Heart right ventricle (tissue), 16 donors: ENCODE measurements around the gene GSTA2. TPM values are rescaled to one million over a fixed set of nuclear protein-coding genes. Genes with fewer than 3 reads are reported as not detected.

Source experiments
- ATAC-seq, 8 donors: fragments of 200-7000 bp; cut with Tn5 transposase; one replicate each; pipeline ENCODE4 v1.9.1; 2020; ENCODE audit warnings: mild to moderate bottlenecking in 8 of 8, moderate library complexity in 8 of 8, moderate number of reproducible peaks in 1 of 8
- DNase-seq, 2 donors: peaks; one replicate each; pipeline ENCODE4 v3.0.0-alpha.2; 2020
- H3K27ac ChIP-seq, 10 donors: fragments of 200-600 bp; sonication (generic) in 2 of 10; one replicate each; pipeline versions ENCODE4 v1.5.0 to v1.8.0; 2020 to 2022; ENCODE audit warnings: mild to moderate bottlenecking in 3 of 10
- H3K27me3 ChIP-seq, 7 donors: fragments of 200-600 bp; one replicate each; pipeline ENCODE4 v1.8.0; 2021 to 2022; ENCODE audit warnings: mild to moderate bottlenecking in 2 of 7
- H3K36me3 ChIP-seq, 9 donors: fragments of 200-600 bp; sonication (generic) in 1 of 9; one replicate each; pipeline versions ENCODE4 v1.5.0 to v1.8.0; 2020 to 2022; ENCODE audit warnings: mild to moderate bottlenecking in 2 of 9
- H3K4me1 ChIP-seq, 9 donors: fragments of 200-600 bp; sonication (generic) in 1 of 9; one replicate each; pipeline versions ENCODE4 v1.5.0 to v1.8.0; 2020 to 2022; ENCODE audit warnings: mild to moderate bottlenecking in 4 of 9
- H3K4me3 ChIP-seq, 10 donors: fragments of 200-600 bp; sonication (generic) in 2 of 10; one replicate each; pipeline versions ENCODE4 v1.5.0 to v1.8.0; 2020 to 2022; ENCODE audit warnings: mild to moderate bottlenecking in 7 of 10, moderate library complexity in 2 of 10
- H3K9me3 ChIP-seq, 11 donors: fragments of 200-600 bp in 10 of 11; sonication (generic) in 2 of 11; one replicate each; pipeline versions ENCODE4 v1.5.0 to v1.8.0; 2013 to 2022; ENCODE audit warnings: mild to moderate bottlenecking in 2 of 11, control low read depth in 1 of 11, moderate library complexity in 1 of 11
- WGBS, 2 donors: extraction: QIAGEN DNeasy Blood & Tissue Kit; methylation state at CpG; one replicate each; pipeline ENCODE4 v1.1.7; 2013; ENCODE audit warnings: inconsistent platforms in 1 of 2; 5-methylcytosine and 5-hydroxymethylcytosine counted together
- intact Hi-C, 10 donors: fragments of 100-400 bp; cut with DNase I; formaldehyde crosslinking; loops; one replicate each; pipeline versions ENCODE4 v1.11.1 to v1.14.2; 2022
- polyA plus RNA-seq, 2 donors: library from polyadenylated mRNA; stranded (reverse); fragments of 200-250 nt; gene quantifications; one replicate each; pipeline ENCODE4 v1.2.3, GENCODE V29; 2013
- total RNA-seq, 10 donors: library from RNA; stranded (reverse); fragmentation: NEBNext Ultra II Directional in 3 of 10; extraction: Animal tissue kit (Norgen Biotek cat#: 25700) in 3 of 10; gene quantifications; one replicate each; pipeline versions ENCODE4 v1.2.1 to v1.2.4, GENCODE V29; 2021 to 2023
- TF ChIP-seq, protein P1 (sequence below), 9 donors: fragments of 200-600 bp; sonication (generic) in 2 of 9; IDR thresholded peaks; one replicate each; pipeline versions ENCODE4 v1.5.0 to v1.8.0; 2021 to 2022; ENCODE audit warnings: antibody characterized with exemption in 9 of 9, mild to moderate bottlenecking in 5 of 9, moderate library complexity in 1 of 9
- donor health status: Arrhythmogenic right ventricular cardiomyopathy.
- donor health status: ischemic (EF 13 %, LVEDD 7.1; RV severe dilation, severe dysfunction).
- donor health status: healthy with polysubstance abuse.
- donor health status: DM: no; HTN: yes; CAD: no.
- donor health status: DM: no; HTN: no; CAD: no.
- donor health status: ischemic (EF 25% LVEDD 6.9; RV normal size, moderate dysfunction).
- donor health status: ischemic (EF 25% LVEDD 5.7; RV mildly dilated, moderate dysfunction).
- donor health status: healthy.
- donor health status: DM: yes; HTN: yes; CAD: no.
- donor health status: Ischemic cardiomyopathy.
- donor health status: ischemic (EF 35%, LVEDD 5.7; RV mildly dilated, moderate dysfunction).
- donor health status: nonischemic (EF 11% LVEDD 7.7; RV severe dilation, severe dysfunction).
- donor health status: DM: yes; HTN: yes; CAD: no.
- donor health status: PGD.
- donor health status: ischemic (EF 29% LVEDD 5.4; RV normal size, mild dysfunction).
- donor health status: nonischemic (EF 23%, LVEDD 6.1; RV moderate dilation, normal function).

The GSTA2 gene
- total and polyA plus RNA-seq, 12 donors: not detected

GRCh38 chr6:52735071-52735470, 28.2 kb downstream of the GSTA2 start:
- ATAC-seq: no peak
- WGBS, 2 donors: 87 to 91% methylated on average over 6 of the region's 6 CpGs
- no peaks in the 10 kb centered on the region for H3K36me3 ChIP-seq
- no peaks in the 10 kb centered on the region for H3K27me3 ChIP-seq
- TF ChIP-seq, protein P1, sequence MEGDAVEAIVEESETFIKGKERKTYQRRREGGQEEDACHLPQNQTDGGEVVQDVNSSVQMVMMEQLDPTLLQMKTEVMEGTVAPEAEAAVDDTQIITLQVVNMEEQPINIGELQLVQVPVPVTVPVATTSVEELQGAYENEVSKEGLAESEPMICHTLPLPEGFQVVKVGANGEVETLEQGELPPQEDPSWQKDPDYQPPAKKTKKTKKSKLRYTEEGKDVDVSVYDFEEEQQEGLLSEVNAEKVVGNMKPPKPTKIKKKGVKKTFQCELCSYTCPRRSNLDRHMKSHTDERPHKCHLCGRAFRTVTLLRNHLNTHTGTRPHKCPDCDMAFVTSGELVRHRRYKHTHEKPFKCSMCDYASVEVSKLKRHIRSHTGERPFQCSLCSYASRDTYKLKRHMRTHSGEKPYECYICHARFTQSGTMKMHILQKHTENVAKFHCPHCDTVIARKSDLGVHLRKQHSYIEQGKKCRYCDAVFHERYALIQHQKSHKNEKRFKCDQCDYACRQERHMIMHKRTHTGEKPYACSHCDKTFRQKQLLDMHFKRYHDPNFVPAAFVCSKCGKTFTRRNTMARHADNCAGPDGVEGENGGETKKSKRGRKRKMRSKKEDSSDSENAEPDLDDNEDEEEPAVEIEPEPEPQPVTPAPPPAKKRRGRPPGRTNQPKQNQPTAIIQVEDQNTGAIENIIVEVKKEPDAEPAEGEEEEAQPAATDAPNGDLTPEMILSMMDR (IDR thresholded peaks at IDR 0.05): no peak
- intact Hi-C loops: no loop called here
- no peak overlapping the region for H3K27ac ChIP-seq
- H3K4me3 ChIP-seq: no peak overlapping the region
- H3K9me3 ChIP-seq: peaks cover 0 to 7% (median 0%) of the 10 kb centered on the region in 11 donors
- no peaks in the 10 kb centered on the region for H3K4me1 ChIP-seq
- no peak for DNase-seq

- DNase-seq: no peak
- H3K4me1 ChIP-seq: no peaks in the 10 kb centered on the region
- no peak overlapping the region for H3K27ac ChIP-seq
- H3K4me3 ChIP-seq: no peak overlapping the region
- H3K27me3 ChIP-seq: no peaks in the 10 kb centered on the region
- no peak for ATAC-seq
- intact Hi-C loops: no loop called here
- WGBS, 2 donors: 84 to 95% methylated on average over 3 of the region's 3 CpGs
- no peaks in the 10 kb centered on the region for H3K36me3 ChIP-seq
- TF ChIP-seq, protein P1 (IDR thresholded peaks at IDR 0.05): no peak
- H3K9me3 ChIP-seq: no peaks in the 10 kb centered on the region
Measured at GRCh38 chr6:52734072-52734471, 29.2 kb downstream of the GSTA2 start.

DNA sequence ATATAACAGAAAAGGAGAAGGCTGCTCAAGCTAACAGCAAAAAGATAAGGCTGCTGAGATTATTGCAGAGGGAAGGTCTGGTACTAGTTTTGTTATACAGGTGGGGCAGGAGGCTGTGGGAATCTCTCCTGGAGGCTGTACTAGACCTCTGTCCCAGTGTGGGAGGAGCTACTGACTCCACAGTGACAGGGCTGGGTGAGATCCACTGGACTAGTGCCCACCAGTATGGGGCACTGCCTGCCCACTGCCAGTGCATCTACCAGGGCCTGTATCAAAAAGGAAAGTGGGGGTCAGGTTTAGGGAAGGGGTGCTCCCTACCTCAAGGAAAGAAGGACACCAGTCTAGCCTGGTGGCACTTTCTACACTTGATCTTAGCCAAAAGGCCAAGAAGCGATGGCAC, 30.1 kb downstream of the GSTA2 start:
- H3K4me1 ChIP-seq: no peaks in the 10 kb centered on the region
- WGBS, 2 donors: 97 to 100% methylated on average over 1 of the region's 1 CpG
- H3K4me3 ChIP-seq: no peak overlapping the region
- H3K27ac ChIP-seq: no peak overlapping the region
- no peaks in the 10 kb centered on the region for H3K36me3 ChIP-seq
- H3K9me3 ChIP-seq: no peaks in the 10 kb centered on the region
- H3K27me3 ChIP-seq: no peaks in the 10 kb centered on the region
- DNase-seq (no peak), ATAC-seq (no peak)
- intact Hi-C loops: no loop called here
- TF ChIP-seq, protein P1 (IDR thresholded peaks at IDR 0.05): no peak

GRCh38 chr6:52731719-52732118, 31.6 kb downstream of the GSTA2 start:
- H3K36me3 ChIP-seq: no peaks in the 10 kb centered on the region
- H3K9me3 ChIP-seq: no peaks in the 10 kb centered on the region
- intact Hi-C loops: no loop called here
- no peak overlapping the region for H3K27ac ChIP-seq
- H3K27me3 ChIP-seq: no peaks in the 10 kb centered on the region
- TF ChIP-seq, protein P1 (IDR thresholded peaks at IDR 0.05): no peak
- ATAC-seq: no peak
- H3K4me3 ChIP-seq: no peak overlapping the region
- DNase-seq: no peak
- H3K4me1 ChIP-seq: no peaks in the 10 kb centered on the region
- WGBS, 2 donors: 59 to 62% methylated on average over 6 of the region's 6 CpGs
